Activated T-cell treated with anti-CD3 and anti-CD28 coated beads, Interleukin-2, amount 50 U/mL, for 72 hours (primary cell): ENCODE data around the gene GRIK3. TPM values are rescaled to one million over a fixed set of nuclear protein-coding genes. Genes with fewer than 3 reads are reported as not detected.

Experiments
- ATAC-seq, 2 donors: fragments of 150-1000 bp; cut with Tn5 transposase; replicated peaks in 1 of 2; 2 replicates each; pipeline ENCODE4 v1.10.0; 2021; ENCODE audit warnings: moderate library complexity in 2 of 2, mild to moderate bottlenecking in 1 of 2
- DNase-seq, 2 donors: peaks; one replicate each; pipeline ENCODE4 v3.0.0; 2021 to 2022; ENCODE audit warnings: mixed read lengths in 1 of 2
- H3K27ac Mint-ChIP-seq: one replicate; pipeline ENCODE4 v1.8.0; 2022; ENCODE audit warnings: mild to moderate bottlenecking, moderate library complexity, mixed read lengths
- H3K27me3 Mint-ChIP-seq: one replicate; pipeline ENCODE4 v1.8.0; 2022; ENCODE audit warnings: low read depth, mixed read lengths
- H3K36me3 Mint-ChIP-seq, 2 donors: one replicate each; pipeline ENCODE4 v1.8.0; 2022; ENCODE audit warnings: mixed read lengths in 2 of 2, mild to moderate bottlenecking in 1 of 2; ENCODE audit not compliant: insufficient read depth in 2 of 2
- H3K4me1 Mint-ChIP-seq: one replicate; pipeline ENCODE4 v1.8.0; 2022; ENCODE audit warnings: low read depth, mixed read lengths
- H3K4me3 Mint-ChIP-seq, 2 donors: one replicate each; pipeline ENCODE4 v1.8.0; 2022; ENCODE audit warnings: mild to moderate bottlenecking in 2 of 2, mixed read lengths in 2 of 2, moderate library complexity in 2 of 2
- H3K9me3 Mint-ChIP-seq, 2 donors: one replicate each; pipeline ENCODE4 v1.8.0; 2022; ENCODE audit warnings: mixed read lengths in 2 of 2
- total RNA-seq, 2 donors: library from RNA; stranded (reverse); gene quantifications; one replicate each; pipeline ENCODE4 v1.2.3, GENCODE V29; 2022

The GRIK3 gene
- total RNA-seq, 2 donors from 2014 or later = not detected

DNA sequence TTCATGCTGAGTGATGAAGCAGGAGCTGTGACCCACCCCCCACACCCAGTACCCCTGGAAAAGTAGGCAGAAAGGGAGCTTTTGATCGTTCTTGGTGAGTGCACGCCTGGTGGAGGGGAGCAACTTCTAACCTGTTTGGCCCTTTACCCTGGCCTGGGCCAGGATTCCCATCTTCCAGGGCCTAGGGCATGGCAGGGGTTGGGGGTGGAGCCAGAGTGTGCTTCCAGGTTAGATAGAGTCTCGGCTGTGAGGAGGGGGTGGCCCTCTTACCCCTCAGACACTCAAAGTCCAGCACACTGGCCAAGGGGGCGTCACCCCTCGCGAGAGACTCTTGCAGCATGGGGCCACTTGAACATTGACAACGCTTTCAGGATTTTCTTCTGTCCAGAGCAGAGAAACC, 236.6 kb downstream of the GRIK3 start:
- no peak for DNase-seq
- H3K27ac Mint-ChIP-seq = no peak overlapping the region
- no peak overlapping the region for H3K4me3 Mint-ChIP-seq
- H3K36me3 Mint-ChIP-seq = no peaks in the 10 kb centered on the region
- no peaks in the 10 kb centered on the region for H3K4me1 Mint-ChIP-seq
- H3K9me3 Mint-ChIP-seq = peaks cover 3% of the 10 kb centered on the region in 2 donors
- peaks cover 2% of the 10 kb centered on the region for H3K27me3 Mint-ChIP-seq
- no peak for ATAC-seq

- Mint-ChIP-seq H3K9me3 (peaks cover 3% of the 10 kb centered on the region in 2 donors), H3K36me3 (peaks cover 0 to 2% of the 10 kb centered on the region in 2 donors), H3K4me1 (no peaks in the 10 kb centered on the region), H3K27ac (no peak overlapping the region), H3K4me3 (no peak overlapping the region), H3K27me3 (no peaks in the 10 kb centered on the region)
- DNase-seq (no peak), ATAC-seq (no peak)
Measured at GRCh38 chr1:36796733-36797132, 237.6 kb downstream of the GRIK3 start.

DNA sequence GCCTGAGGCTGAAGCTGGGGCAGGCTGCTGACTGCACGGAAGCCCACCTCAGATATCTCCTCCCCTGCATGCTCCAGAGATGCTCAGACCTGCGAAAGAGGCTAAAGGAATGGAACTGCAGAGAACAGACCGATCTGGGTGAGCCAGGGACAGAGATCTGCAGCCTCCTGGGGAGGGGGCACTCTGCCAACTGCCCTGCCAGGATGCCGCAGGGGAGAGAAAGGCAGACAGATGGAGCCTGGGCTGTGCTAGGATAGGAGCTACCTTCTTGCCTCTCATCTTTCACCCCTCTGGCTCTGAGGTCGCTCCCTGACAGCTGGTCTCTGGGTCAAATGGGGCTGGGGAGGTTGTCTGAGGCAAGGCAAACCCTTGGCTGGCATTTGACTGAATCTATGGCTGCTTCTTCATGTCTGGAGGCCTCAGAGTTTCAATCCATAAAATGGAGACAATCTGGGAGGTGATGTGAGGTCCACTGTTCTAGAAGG, 238.2 kb downstream of the GRIK3 start:
- ATAC-seq = no peak
- DNase-seq = no peak
- Mint-ChIP-seq H3K27ac (no peak overlapping the region), H3K27me3 (no peaks in the 10 kb centered on the region), H3K36me3 (peaks cover 0 to 2% of the 10 kb centered on the region in 2 donors), H3K9me3 (peaks cover 3% of the 10 kb centered on the region in 2 donors), H3K4me1 (no peaks in the 10 kb centered on the region), H3K4me3 (no peak overlapping the region)

DNA sequence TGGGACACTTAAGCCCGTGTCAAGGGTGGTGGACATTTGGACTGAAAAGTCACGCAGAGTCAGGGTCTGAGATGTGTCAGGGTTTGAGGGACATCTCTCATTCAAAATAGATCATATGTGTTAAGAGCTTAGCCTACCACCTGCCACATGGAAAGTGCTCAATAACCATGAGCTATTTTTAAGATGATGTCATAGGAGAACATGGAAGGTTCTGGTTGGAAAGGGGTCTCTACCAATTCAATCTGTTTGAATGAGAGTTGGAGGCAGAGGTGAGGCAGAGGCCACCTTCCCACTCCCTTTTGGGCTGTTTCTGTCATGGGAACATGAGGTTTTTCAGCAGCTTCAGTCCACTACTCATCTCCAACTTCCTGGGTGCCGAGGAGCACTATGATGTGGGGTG, 239.9 kb downstream of the GRIK3 start:
- Mint-ChIP-seq H3K4me1 (no peaks in the 10 kb centered on the region), H3K4me3 (no peak overlapping the region), H3K36me3 (peaks cover 0 to 2% of the 10 kb centered on the region in 2 donors), H3K27me3 (no peaks in the 10 kb centered on the region), H3K9me3 (peaks cover 3% of the 10 kb centered on the region in 2 donors), H3K27ac (no peak overlapping the region)
- no peak for DNase-seq
- ATAC-seq = no peak

GRCh38 chr1:36793452-36793851, 240.9 kb downstream of the GRIK3 start:
- Mint-ChIP-seq H3K36me3 (peaks cover 0 to 2% of the 10 kb centered on the region in 2 donors), H3K9me3 (peaks cover 3% of the 10 kb centered on the region in 2 donors), H3K27me3 (peaks cover 6% of the 10 kb centered on the region), H3K4me3 (no peak overlapping the region), H3K4me1 (no peaks in the 10 kb centered on the region), H3K27ac (no peak overlapping the region)
- ATAC-seq (no peak), DNase-seq (no peak)

- no peak for ATAC-seq
- Mint-ChIP-seq H3K9me3 (peaks cover 3% of the 10 kb centered on the region in 2 donors), H3K4me3 (no peak overlapping the region), H3K27ac (no peak overlapping the region), H3K36me3 (peaks cover 0 to 2% of the 10 kb centered on the region in 2 donors), H3K4me1 (no peaks in the 10 kb centered on the region), H3K27me3 (peaks cover 13% of the 10 kb centered on the region)
- DNase-seq = no peak
Measured at GRCh38 chr1:36792292-36792691, 242.0 kb downstream of the GRIK3 start.

- Mint-ChIP-seq H3K4me3 (no peak overlapping the region), H3K4me1 (no peaks in the 10 kb centered on the region), H3K27ac (no peak overlapping the region), H3K27me3 (peaks cover 13% of the 10 kb centered on the region), H3K36me3 (peaks cover 0 to 2% of the 10 kb centered on the region in 2 donors), H3K9me3 (peaks cover 3% of the 10 kb centered on the region in 2 donors)
- no peak for ATAC-seq
- DNase-seq = no peak
Measured at GRCh38 chr1:36790191-36790590, 244.1 kb downstream of the GRIK3 start.

DNA sequence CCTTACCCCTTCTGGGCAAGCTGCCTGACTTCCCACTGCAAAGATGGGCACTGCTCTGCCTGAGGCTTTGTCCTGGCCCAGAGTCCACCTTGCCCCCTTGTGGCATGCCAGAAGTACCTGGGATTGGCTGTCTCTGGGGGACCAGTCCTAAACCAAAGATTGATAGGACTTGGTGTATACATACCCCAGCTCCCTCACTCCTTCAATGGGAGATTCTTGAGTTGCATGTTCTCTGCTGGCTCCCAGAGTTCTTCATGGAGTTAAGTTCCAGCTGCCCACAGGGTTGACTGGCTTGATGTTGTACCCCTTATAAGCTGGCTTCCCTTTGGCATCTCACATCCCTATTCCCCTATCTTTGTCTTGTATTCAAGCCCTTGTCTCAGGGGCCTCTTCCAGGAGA, 244.8 kb downstream of the GRIK3 start:
- Mint-ChIP-seq H3K27ac (no peak overlapping the region), H3K36me3 (peaks cover 0 to 2% of the 10 kb centered on the region in 2 donors), H3K9me3 (peaks cover 3% of the 10 kb centered on the region in 2 donors), H3K4me1 (no peaks in the 10 kb centered on the region), H3K4me3 (no peak overlapping the region), H3K27me3 (peaks cover 13% of the 10 kb centered on the region)
- no peak for DNase-seq
- ATAC-seq = no peak

DNA sequence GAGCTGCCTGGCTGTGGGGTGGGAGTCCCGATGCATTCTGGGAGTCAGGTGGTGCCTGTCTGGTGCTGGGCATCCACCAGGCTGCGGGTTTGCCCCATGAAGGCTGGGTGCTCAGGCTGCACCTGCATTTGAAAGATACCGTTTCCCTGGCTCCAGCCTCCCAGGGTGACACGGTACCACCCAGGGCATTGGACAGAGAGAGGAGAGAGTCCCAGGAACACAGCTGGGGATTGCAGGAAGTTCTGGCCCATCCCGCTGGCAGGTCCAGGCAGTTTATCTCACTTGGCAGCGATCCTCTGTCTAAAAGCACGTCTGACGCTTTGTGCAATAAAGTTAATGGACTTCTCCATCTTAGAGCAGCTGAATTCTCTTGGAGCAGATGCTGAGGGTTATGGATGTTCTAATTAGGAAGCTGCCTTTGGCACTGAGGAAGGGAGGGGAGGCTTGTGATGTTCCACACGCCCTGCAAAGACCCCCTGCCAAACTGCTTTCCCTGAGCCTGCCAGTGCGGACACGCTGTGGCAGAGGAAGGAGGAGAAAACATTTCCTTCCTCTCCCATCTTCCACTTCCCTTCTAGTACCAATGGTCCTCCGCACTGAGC, 246.9 kb downstream of the GRIK3 start:
- DNase-seq = no peak
- ATAC-seq = no peak
- no peaks in the 10 kb centered on the region for H3K4me1 Mint-ChIP-seq
- H3K36me3 Mint-ChIP-seq = peaks cover 0 to 2% of the 10 kb centered on the region in 2 donors
- no peak overlapping the region for H3K27ac Mint-ChIP-seq
- H3K9me3 Mint-ChIP-seq = no peaks in the 10 kb centered on the region
- no peak overlapping the region for H3K4me3 Mint-ChIP-seq
- H3K27me3 Mint-ChIP-seq = peaks cover 13% of the 10 kb centered on the region

GRCh38 chr1:36786425-36786824, 247.9 kb downstream of the GRIK3 start:
- Mint-ChIP-seq H3K36me3 (no peaks in the 10 kb centered on the region), H3K9me3 (no peaks in the 10 kb centered on the region), H3K27ac (no peak overlapping the region), H3K27me3 (peaks cover 13% of the 10 kb centered on the region), H3K4me1 (no peaks in the 10 kb centered on the region), H3K4me3 (no peak overlapping the region)
- ATAC-seq (no peak), DNase-seq (no peak)

DNA sequence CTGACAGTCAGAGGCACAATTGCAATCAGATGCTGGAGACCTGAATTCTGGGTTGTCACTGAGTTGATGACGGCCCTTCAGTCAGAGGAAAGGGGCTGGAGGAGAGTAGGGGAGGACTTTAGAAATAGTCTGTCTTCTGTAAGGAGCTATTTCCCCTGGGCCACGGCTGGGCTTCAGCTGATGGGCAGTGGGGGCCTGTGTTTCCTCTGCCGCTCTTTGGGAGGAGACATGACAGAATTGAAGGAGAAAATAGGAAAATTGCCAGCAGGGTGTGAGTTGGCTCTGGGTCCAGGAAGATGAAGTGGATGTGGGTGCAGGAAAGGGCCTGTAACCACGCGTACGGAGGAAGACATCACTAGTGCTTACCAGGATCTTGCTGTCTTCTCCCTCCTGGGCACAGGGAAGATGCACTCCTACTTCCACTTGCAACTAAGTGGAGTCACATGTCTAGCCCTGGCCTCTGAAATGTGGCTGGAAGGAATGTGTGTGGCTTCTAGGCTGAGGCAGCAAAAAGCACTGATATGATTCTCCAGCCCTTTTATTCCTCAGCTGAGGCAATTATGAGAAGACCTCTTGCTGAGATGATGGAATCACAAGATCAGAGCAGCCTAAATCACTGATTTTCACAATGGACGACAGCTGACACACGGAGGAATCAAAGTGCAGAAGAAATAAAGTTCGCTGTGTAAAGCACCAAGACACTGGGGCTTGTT, 250.0 kb downstream of the GRIK3 start:
- no peak overlapping the region for H3K27ac Mint-ChIP-seq
- DNase-seq (no peak), ATAC-seq (no peak)
- no peaks in the 10 kb centered on the region for H3K36me3 Mint-ChIP-seq
- H3K4me3 Mint-ChIP-seq = no peak overlapping the region
- peaks cover 13% of the 10 kb centered on the region for H3K27me3 Mint-ChIP-seq
- H3K9me3 Mint-ChIP-seq = no peaks in the 10 kb centered on the region
- H3K4me1 Mint-ChIP-seq = no peaks in the 10 kb centered on the region

- ATAC-seq (no peak), DNase-seq (no peak)
- Mint-ChIP-seq H3K27ac (no peak overlapping the region), H3K36me3 (no peaks in the 10 kb centered on the region), H3K4me3 (no peak overlapping the region), H3K4me1 (no peaks in the 10 kb centered on the region), H3K27me3 (peaks cover 7% of the 10 kb centered on the region), H3K9me3 (no peaks in the 10 kb centered on the region)
Measured at GRCh38 chr1:36783475-36783874, 250.8 kb downstream of the GRIK3 start.

DNA sequence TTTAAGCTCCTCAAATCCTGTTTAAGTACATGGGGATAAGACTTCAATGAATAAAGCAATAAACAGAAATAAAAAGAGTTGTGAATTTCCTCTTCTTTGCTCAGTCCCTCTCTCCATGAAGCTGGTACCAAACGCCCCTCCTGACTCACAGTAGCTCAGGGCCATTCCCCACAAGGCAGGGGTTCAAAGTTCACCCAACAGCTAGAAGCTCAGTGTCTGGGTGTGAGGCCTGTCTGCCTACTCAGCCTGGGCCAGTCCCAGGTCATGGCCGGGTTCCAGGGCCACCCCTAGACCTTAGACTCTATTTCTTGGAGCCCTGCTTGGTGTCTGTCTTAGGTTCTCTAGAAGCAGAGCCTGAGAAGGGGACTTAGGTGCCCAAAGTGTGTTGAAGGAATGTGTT, 251.5 kb downstream of the GRIK3 start:
- Mint-ChIP-seq H3K9me3 (no peaks in the 10 kb centered on the region), H3K27me3 (peaks cover 4% of the 10 kb centered on the region), H3K36me3 (no peaks in the 10 kb centered on the region), H3K27ac (no peak overlapping the region), H3K4me3 (no peak overlapping the region), H3K4me1 (no peaks in the 10 kb centered on the region)
- DNase-seq (no peak), ATAC-seq (no peak)

- Mint-ChIP-seq H3K4me3 (no peak overlapping the region), H3K27me3 (no peaks in the 10 kb centered on the region), H3K9me3 (no peaks in the 10 kb centered on the region), H3K27ac (no peak overlapping the region), H3K36me3 (no peaks in the 10 kb centered on the region), H3K4me1 (no peaks in the 10 kb centered on the region)
- DNase-seq (no peak), ATAC-seq (no peak)
Measured at GRCh38 chr1:36782085-36782484, 252.2 kb downstream of the GRIK3 start.
